HG03103 (cell line): ENCODE results near the gene SDK2.
"Not testable (repeated sequence)": the region's sequence is repeated elsewhere in the genome, so short reads cannot be mapped to it uniquely, and the experiment has no call there.

Source experiments
- ATAC-seq: cut with Tn5 transposase; IDR thresholded peaks from one replicate; pipeline ENCODE4 v1.9.1; 2021; ENCODE audit warnings: low read depth; ENCODE audit not compliant: unreplicated experiment

The SDK2 gene

GRCh38 chr17:73467651-73468050 lies 176.6 kb downstream of the SDK2 start:
- ATAC-seq, result no peak

GRCh38 chr17:73466704-73467433 lies 177.4 kb downstream of the SDK2 start:
- no peak for ATAC-seq

DNA sequence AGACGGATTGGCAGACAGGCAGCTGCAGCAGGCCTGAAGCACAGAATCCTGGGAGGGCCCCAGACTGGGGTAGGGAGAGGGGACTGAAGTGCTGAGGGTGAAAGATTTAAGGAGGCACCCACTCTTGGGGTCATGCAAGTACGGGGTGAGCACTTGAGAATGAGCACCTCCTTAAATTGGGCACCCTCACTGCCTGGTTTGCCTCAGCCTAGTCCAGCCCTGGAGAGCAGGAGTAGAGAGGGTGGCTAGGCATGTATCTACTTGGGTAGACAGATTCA lies 178.4 kb downstream of the SDK2 start:
- ATAC-seq, result no peak

GRCh38 chr17:73465130-73465952 lies 178.9 kb downstream of the SDK2 start:
- ATAC-seq, result no peak

GRCh38 chr17:73464447-73464846 lies 179.8 kb downstream of the SDK2 start:
- no peak for ATAC-seq

GRCh38 chr17:73463821-73464220 lies 180.4 kb downstream of the SDK2 start:
- ATAC-seq, result no peak

GRCh38 chr17:73462823-73463222 lies 181.4 kb downstream of the SDK2 start:
- ATAC-seq, result no peak

DNA sequence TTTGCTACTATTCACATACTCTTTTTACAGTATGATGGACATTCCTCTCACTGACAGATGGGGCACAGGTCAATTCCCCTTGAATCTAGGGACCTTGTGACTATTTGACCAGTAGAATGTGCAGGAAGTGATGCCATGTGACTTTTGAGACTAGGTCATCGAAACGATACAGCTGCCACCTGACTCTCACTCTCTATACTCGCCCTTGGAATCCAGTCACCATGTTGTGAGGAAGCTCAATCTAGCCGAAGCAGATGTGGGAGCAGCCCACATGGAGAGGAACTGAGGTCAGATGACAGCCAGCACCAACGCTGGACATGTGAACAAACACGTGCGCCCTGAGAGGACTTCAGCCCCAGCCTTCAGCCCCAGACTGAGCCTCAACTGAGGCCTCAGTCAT lies 184.3 kb downstream of the SDK2 start:
- no peak for ATAC-seq

DNA sequence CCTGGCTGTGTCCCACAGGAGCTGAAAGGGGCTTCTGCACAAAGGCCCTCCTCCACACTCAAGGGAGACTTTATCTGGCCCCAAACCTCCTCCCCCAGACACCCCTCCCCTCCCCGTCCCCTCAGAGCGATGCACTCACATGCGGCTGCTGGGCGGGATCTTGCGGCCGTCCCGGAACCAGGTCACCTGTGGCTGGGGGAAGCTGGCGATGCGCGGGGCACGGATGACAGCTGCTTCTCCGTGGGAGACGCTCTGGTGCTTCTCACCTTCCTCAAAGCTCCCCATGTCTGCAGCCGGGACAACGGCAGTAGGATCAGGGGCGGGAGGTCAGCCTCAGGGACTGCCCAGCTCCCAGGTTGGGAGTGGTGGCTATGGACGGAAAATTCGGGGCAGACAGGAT lies 188.5 kb downstream of the SDK2 start:
- ATAC-seq, result no peak

- no peak for ATAC-seq
Measured at GRCh38 chr17:73455050-73455687, 189.1 kb downstream of the SDK2 start.

- not testable (repeated sequence) for ATAC-seq
Measured at GRCh38 chr17:73453494-73453893, 190.8 kb downstream of the SDK2 start.

DNA sequence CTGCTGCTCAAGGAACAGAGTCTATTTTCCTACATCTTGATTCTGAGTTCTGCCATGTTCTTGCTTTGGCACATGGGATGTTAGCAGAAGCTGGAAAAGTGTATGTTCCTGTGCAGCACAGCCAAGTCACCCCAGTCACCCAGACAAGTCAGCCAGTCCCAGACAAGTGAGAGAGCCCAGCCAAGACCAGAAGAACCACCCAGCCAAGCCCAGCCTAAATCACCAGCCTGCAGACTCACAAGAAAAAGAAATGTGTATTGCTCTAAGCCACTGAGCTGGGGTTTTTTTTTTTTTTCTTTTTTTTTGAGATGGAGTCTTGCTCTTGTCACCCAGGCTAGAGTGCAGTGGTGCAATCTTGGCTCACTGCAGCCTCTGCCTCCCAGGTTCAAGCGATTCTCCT lies 191.2 kb downstream of the SDK2 start:
- no peak for ATAC-seq

GRCh38 chr17:73452009-73452408 lies 192.2 kb downstream of the SDK2 start:
- ATAC-seq, result no peak

DNA sequence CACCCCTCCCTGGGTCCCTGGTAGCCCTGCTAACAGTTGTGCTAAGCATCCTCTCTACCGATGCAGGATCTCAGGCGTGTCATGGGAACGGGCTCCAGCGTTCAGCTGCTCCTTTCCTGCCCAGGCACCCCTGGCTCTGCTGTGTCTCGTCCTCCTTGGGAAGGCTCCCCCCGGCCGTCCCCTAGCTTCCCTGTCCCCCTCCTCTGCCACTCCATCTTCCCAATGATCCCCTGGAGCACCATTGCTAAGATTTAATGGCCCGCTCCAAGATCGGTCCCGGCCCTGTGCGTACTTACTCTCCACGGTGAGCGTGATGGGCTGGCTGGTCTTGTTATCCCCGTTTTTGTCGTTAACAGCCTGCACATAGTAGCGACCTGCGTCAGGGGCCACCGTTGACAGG lies 196.9 kb downstream of the SDK2 start:
- ATAC-seq, result no peak

- no peak for ATAC-seq
Measured at GRCh38 chr17:73446617-73447016, 197.6 kb downstream of the SDK2 start.

DNA sequence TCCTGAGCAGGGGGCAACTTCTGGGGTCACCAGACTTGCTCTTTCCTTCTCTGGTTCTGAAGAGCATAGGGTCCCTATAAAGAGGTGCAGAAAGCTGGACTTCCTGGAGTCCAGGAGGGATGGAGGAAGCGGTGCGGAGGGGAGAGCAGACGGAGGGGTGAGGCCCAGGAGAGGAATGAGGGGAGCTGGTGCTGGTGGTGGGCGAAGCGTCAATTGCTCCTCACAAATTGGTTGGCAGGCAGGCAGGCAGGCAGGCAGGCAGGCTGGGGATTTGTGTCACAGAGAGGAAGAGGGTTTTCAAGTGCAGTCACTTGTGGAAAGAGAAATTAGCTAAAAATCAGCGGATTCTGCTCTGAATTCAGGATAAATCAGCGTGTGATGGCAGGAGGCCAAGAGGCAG lies 198.8 kb downstream of the SDK2 start:
- no peak for ATAC-seq

DNA sequence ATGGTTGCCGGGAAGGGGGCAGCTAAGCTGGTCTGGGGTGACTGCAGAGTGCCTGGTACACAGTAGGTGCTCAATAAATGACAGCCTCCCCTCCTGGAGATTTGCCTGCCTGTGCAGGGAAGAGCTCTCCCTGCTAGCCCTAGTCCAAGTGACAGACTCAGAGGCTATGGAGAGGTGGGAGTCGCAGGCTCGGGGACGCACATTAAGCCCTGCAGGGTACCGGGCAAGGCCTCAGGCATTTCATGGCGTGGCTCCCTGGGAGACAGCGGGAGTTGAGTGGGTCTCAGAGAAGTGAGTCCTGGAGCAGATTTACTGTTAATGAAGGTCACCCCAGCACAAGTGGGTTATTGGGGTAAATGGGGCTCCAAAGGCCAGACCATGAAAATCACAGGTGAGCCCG lies 200.2 kb downstream of the SDK2 start:
- no peak for ATAC-seq

GRCh38 chr17:73439597-73439996 lies 204.6 kb downstream of the SDK2 start:
- no peak for ATAC-seq

DNA sequence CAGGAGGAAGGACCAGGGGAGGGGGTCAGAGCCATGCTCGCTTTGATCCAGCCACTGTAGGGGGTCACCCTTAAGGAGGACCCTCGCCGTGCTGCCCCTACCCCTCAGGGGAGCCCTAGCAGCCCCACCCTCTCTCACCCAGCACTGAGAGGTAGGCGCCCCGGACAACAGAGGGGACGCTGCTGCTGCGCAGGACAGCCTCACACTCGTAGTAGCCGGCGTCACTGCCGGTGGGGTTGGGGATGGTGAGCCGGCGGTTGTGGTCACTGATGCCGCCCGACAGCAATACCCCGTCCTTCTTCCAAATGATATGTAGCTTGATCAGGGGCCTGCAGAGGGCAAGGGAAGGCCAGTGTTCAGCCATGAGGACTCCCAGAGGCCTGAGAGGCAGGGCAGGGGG lies 206.4 kb downstream of the SDK2 start:
- no peak for ATAC-seq

DNA sequence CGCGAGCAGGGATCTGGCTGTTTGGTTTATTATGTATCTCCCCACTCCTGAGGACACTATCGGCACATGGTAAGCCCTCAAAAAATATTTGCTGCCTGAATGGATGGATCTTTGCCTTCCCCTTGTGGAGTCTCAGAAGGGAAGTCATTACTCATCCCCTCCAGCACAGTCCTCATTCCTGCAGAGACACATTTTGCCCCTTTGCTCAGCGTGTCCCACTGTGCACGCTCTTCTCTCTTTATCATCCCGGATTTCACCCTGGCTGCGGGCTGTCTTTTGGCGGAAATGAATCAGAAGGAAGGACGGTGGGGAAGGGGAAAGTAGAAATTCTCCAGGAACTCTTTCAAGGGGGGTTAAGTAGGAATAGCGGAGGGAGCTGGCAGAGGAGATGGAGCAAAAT lies 207.3 kb downstream of the SDK2 start:
- ATAC-seq, result no peak

GRCh38 chr17:73435412-73435811 lies 208.8 kb downstream of the SDK2 start:
- no peak for ATAC-seq

DNA sequence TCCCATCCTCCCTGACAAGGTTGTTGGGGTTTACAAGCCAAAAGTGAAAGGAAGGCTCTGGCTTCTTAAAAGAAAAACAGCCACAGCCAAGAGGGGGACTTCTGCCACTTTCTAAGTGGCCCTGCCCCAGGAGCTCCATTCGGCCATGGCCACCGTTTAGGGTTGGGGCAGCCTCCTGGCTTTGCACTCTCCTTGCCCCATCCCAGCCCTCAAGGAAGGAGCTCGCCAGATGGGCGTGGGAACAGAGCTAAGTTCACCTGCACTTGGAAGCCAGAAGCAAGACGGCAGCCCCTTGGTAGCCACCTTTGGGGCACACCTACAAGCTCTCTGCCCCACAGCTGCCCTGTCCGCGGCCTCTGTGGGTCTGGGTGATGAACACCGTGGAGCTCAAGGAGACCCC lies 210.1 kb downstream of the SDK2 start:
- ATAC-seq, result no peak
